Ovary (tissue), 9 donors: ENCODE results near the gene MAIP1. TPM values are rescaled to one million over a fixed set of nuclear protein-coding genes. Genes with fewer than 3 reads are reported as not detected.
"Not testable (repeated sequence)": the region's sequence is repeated elsewhere in the genome, so short reads cannot be mapped to it uniquely, and the experiment has no call there.

ENCODE experiments used
- DNase-seq, 5 donors: peaks; one replicate each; pipeline ENCODE4 v3.0.0-alpha.2; 2019 to 2020
- H3K27ac ChIP-seq, 2 donors: fragments of 200-600 bp; one replicate each; pipeline versions ENCODE4 v1.5.1 to v1.8.0; 2019 to 2022
- H3K27me3 ChIP-seq: fragments of 200-600 bp; one replicate; pipeline ENCODE4 v1.8.0; 2022
- H3K36me3 ChIP-seq: fragments of 200-600 bp; sonication (generic); one replicate; pipeline ENCODE4 v1.5.1; 2019
- H3K4me1 ChIP-seq: one replicate; pipeline ENCODE4 v1.8.1; 2013; ENCODE audit warnings: mild to moderate bottlenecking, moderate library complexity; ENCODE audit not compliant: insufficient read depth
- H3K4me3 ChIP-seq: fragments of 200-600 bp; sonication (generic); one replicate; pipeline ENCODE4 v1.5.1; 2017
- H3K9me3 ChIP-seq, 2 donors: fragments of 200-600 bp in 1 of 2; sonication (generic) in 1 of 2; one replicate each; pipeline versions ENCODE4 v1.5.1 to v1.8.1; 2013 to 2019; ENCODE audit warnings: mild to moderate bottlenecking in 1 of 2, moderate library complexity in 1 of 2
- CTCF ChIP-seq, 3 donors: fragments of 450-650 bp in 2 of 3; fragments of 200-600 bp in 1 of 3; IDR thresholded peaks; one replicate each; pipeline versions ENCODE4 v1.5.1 to v1.8.0; 2016 to 2022; ENCODE audit warnings: antibody characterized with exemption in 3 of 3, mild to moderate bottlenecking in 1 of 3
- EP300 ChIP-seq: sonication (generic); formaldehyde crosslinking; IDR thresholded peaks from one replicate; pipeline ENCODE4 v1.6.1; 2017; ENCODE audit warnings: antibody characterized with exemption
- POLR2A ChIP-seq: fragments of 450-650 bp; IDR thresholded peaks from one replicate; pipeline ENCODE4 v1.6.1; 2017; ENCODE audit warnings: antibody characterized with exemption, mild to moderate bottlenecking, moderate library complexity
- whole genome bisulfite sequencing, 3 donors: extraction: QIAGEN DNeasy Blood & Tissue Kit in 1 of 3; methylation state at CpG; one replicate each; pipeline versions ENCODE4 v1.1.5 to v1.1.7; 2013 to 2017; 5-methylcytosine and 5-hydroxymethylcytosine counted together
- intact Hi-C, 4 donors: fragments of 100-400 bp; cut with DNase I; formaldehyde crosslinking; loops; one replicate each; pipeline versions ENCODE4 v1.11.0 to v1.15.1; 2022 to 2023
- polyA plus RNA-seq, 2 donors: library from polyadenylated mRNA; stranded (reverse); fragments of 200-250 nt in 1 of 2; fragments of 350-450 nt in 1 of 2; fragmentation: Illumina TruSeq in 1 of 2; extraction: RNeasy Lipid Tissue Mini Kit (QIAGEN cat#74804) in 1 of 2; gene quantifications; one replicate each; pipeline ENCODE4 v1.2.3, GENCODE V29; 2013 to 2014
- total RNA-seq, 7 donors: library from RNA; depleted of rRNA in 2 of 7; stranded (reverse); fragments of >200 nt in 2 of 7; fragmentation: NEBNext Ultra II Directional in 3 of 7; extraction: Animal tissue kit (Norgen Biotek cat#: 25700) in 3 of 7; gene quantifications; one replicate each; pipeline versions ENCODE4 v1.1.0 to v1.2.4, GENCODE V29; 2016 to 2023
- donor health status: DM: no; HTN: no; CAD: no; lungs with moderate emphysema.
- donor health status: DM: no; HTN: no; CAD: no.
- donor health status: Bipolar disorder and iron deficiency.
- donor health status: DM: yes; HTN: yes; CAD: no.
- donor health status: DM: no; HTN: no; CAD: no.
- donor health status: DM: yes; HTN: yes; CAD: no.

MAIP1 gene
- total and polyA plus RNA-seq, 9 donors = 10.7 to 18.3 (median 13.4) TPM

GRCh38 chr2:199911052-199911876, 44.1 kb upstream of the MAIP1 start, which contains the start of gene C2orf69:
C2orf69 (plus strand) TSS chr2:199911293; CDS start chr2:199911439, 146 bp downstream.
- Histone ChIP-seq H3K36me3 (no peaks in the 10 kb centered on the region), H3K27me3 (no peaks in the 10 kb centered on the region), H3K9me3 (no peaks in the 10 kb centered on the region), H3K27ac (peak within 1 kb of the TSS; percentile 94 to 99), H3K4me1 (peaks cover 3% of the 10 kb centered on the region), H3K4me3 (peak within 1 kb of the TSS; percentile 92)
- TF ChIP-seq CTCF (IDR thresholded peaks at IDR 0.05) = no peak
- TF ChIP-seq POLR2A = peak; percentile 84
- no peak for TF ChIP-seq EP300
- DNase-seq = peak; percentile 93 to 98 (median 97)
- 0% methylated on average over 73 to 85 of the region's 85 CpGs for WGBS, 3 donors
- intact Hi-C loops = no loop called here

- Histone ChIP-seq H3K36me3 (no peaks in the 10 kb centered on the region), H3K4me3 (peak overlapping the region; percentile 92), H3K9me3 (no peaks in the 10 kb centered on the region), H3K4me1 (peaks cover 3% of the 10 kb centered on the region), H3K27me3 (no peaks in the 10 kb centered on the region), H3K27ac (peak overlapping the region in 1 of 2 donors; percentile 94)
- no peak for DNase-seq
- TF ChIP-seq POLR2A = no peak
- TF ChIP-seq EP300 = no peak
- no peak for TF ChIP-seq CTCF (IDR thresholded peaks at IDR 0.05)
- intact Hi-C loops = no loop called here
- WGBS, 3 donors = 0 to 1% (median 1%) methylated on average over 13 of the region's 13 CpGs
Observed at GRCh38 chr2:199911877-199912161, 43.6 kb upstream of the MAIP1 start.

- H3K4me3 ChIP-seq = peak overlapping the region; percentile 92
- H3K36me3 ChIP-seq, intact Hi-C loops, H3K9me3 ChIP-seq, H3K4me1 ChIP-seq, H3K27me3 ChIP-seq, H3K27ac ChIP-seq: not testable (repeated sequence)
- DNase-seq = peak in 1 of 5 donors; percentile 22
- WGBS, 3 donors = 91 to 93% (median 92%) methylated on average over 12 of the region's 12 CpGs
Observed at GRCh38 chr2:199912553-199913114, 42.7 kb upstream of the MAIP1 start.

- H3K27ac ChIP-seq = no peak overlapping the region
- no peaks in the 10 kb centered on the region for H3K9me3 ChIP-seq
- H3K4me3 ChIP-seq = no peak overlapping the region
- no peak for DNase-seq
- no peaks in the 10 kb centered on the region for H3K36me3 ChIP-seq
- no peaks in the 10 kb centered on the region for H3K27me3 ChIP-seq
- TF ChIP-seq EP300 (no peak), POLR2A (no peak), CTCF (IDR thresholded peaks at IDR 0.05) (no peak)
- WGBS, 3 donors = 70 to 81% (median 77%) methylated on average over 2 of the region's 2 CpGs
- peaks cover 3% of the 10 kb centered on the region for H3K4me1 ChIP-seq
- intact Hi-C loops = no loop called here
Observed at GRCh38 chr2:199914372-199914958, 40.9 kb upstream of the MAIP1 start.

- no peaks in the 10 kb centered on the region for H3K36me3 ChIP-seq
- TF ChIP-seq EP300 = no peak
- intact Hi-C loops = no loop called here
- no peak for DNase-seq
- no peaks in the 10 kb centered on the region for H3K27me3 ChIP-seq
- peaks cover 3% of the 10 kb centered on the region for H3K4me1 ChIP-seq
- no peaks in the 10 kb centered on the region for H3K9me3 ChIP-seq
- H3K27ac ChIP-seq = no peak overlapping the region
- H3K4me3 ChIP-seq = no peak overlapping the region
- 95 to 99% (median 98%) methylated on average over 4 of the region's 4 CpGs for WGBS, 3 donors
Observed at GRCh38 chr2:199916980-199917379, 38.4 kb upstream of the MAIP1 start.
